Hematopoietic multipotent progenitor cell treated with erythropoietin and hydrocortisone succinate and interleukin-3 and kit ligand, for 4 days (in vitro differentiated cells): ENCODE results near the gene PPM1J.

Experiments
- DNase-seq: peaks from one replicate; pipeline ENCODE4 v3.0.0-alpha.2; 2015

PPM1J gene

GRCh38 chr1:112704391-112704933 is 10.7 kb downstream of the PPM1J start:
- no peak for DNase-seq

- DNase-seq = no peak
These were observed 11.4 kb downstream of the PPM1J start for GRCh38 chr1:112703706-112704105.

GRCh38 chr1:112702420-112703261 is 12.5 kb downstream of the PPM1J start:
- DNase-seq = no peak

GRCh38 chr1:112702067-112702395 is 13.1 kb downstream of the PPM1J start:
- DNase-seq = no peak

GRCh38 chr1:112701227-112702066 is 13.7 kb downstream of the PPM1J start:
- DNase-seq = no peak

- DNase-seq = peak; percentile 96
These were observed 14.6 kb downstream of the PPM1J start for GRCh38 chr1:112700290-112701226.

- no peak for DNase-seq
These were observed 15.5 kb downstream of the PPM1J start for GRCh38 chr1:112699425-112700144.

GRCh38 chr1:112698366-112699310 is 16.5 kb downstream of the PPM1J start:
- DNase-seq = peak; percentile 71

GRCh38 chr1:112697781-112698201 is 17.3 kb downstream of the PPM1J start:
- peak; percentile 45 for DNase-seq

- DNase-seq = peak; percentile 67
These were observed 18.4 kb downstream of the PPM1J start for GRCh38 chr1:112696578-112697314.

GRCh38 chr1:112695276-112695675 is 19.9 kb downstream of the PPM1J start:
- DNase-seq = no peak

GRCh38 chr1:112694363-112694929 is 20.7 kb downstream of the PPM1J start:
- no peak for DNase-seq

- DNase-seq = no peak
These were observed 21.3 kb downstream of the PPM1J start for GRCh38 chr1:112693821-112694220.

GRCh38 chr1:112692681-112693080 is 22.5 kb downstream of the PPM1J start:
- no peak for DNase-seq

GRCh38 chr1:112689842-112690237 is 25.3 kb downstream of the PPM1J start:
- no peak for DNase-seq

GRCh38 chr1:112689196-112689841 is 25.8 kb downstream of the PPM1J start:
- DNase-seq = no peak

- DNase-seq = no peak
These were observed 26.3 kb downstream of the PPM1J start for GRCh38 chr1:112688781-112689193.

- DNase-seq = no peak
These were observed 27.2 kb downstream of the PPM1J start for GRCh38 chr1:112687785-112688496.
